H9 (cell line): ENCODE results near the gene IGF1R. TPM values are rescaled to one million over a fixed set of nuclear protein-coding genes. Genes with fewer than 3 reads are reported as not detected.

Experiments
- DNase-seq: peaks from one replicate; pipeline ENCODE4 v3.0.0-alpha.2; 2017
- H2AFZ ChIP-seq: one replicate; pipeline ENCODE4 v1.6.1; 2013; ENCODE audit warnings: mild to moderate bottlenecking, low read length, control low read depth, moderate library complexity
- H2AK5ac ChIP-seq: 2 replicates; pipeline ENCODE4 v1.6.1; 2013; ENCODE audit warnings: low read length, control low read depth, mixed read lengths; ENCODE audit not compliant: insufficient read length
- H2BK120ac ChIP-seq: one replicate; pipeline ENCODE4 v1.6.1; 2013; ENCODE audit warnings: low read depth, mild to moderate bottlenecking, low read length, control low read depth, inconsistent platforms; ENCODE audit not compliant: poor library complexity, severe bottlenecking
- H2BK12ac ChIP-seq: 2 replicates; pipeline ENCODE4 v1.6.1; 2013; ENCODE audit warnings: low read length, control low read depth, mixed read lengths, low read depth; ENCODE audit not compliant: insufficient read length
- H2BK15ac ChIP-seq: 2 replicates; pipeline ENCODE4 v1.6.1; 2013; ENCODE audit warnings: low read depth, low read length, control low read depth
- H2BK20ac ChIP-seq: one replicate; pipeline ENCODE4 v1.6.1; 2013; ENCODE audit warnings: low read depth, mild to moderate bottlenecking, low read length, control low read depth, inconsistent platforms; ENCODE audit not compliant: poor library complexity, severe bottlenecking
- H2BK5ac ChIP-seq: 2 replicates; pipeline ENCODE4 v1.6.1; 2013; ENCODE audit warnings: low read length, control low read depth, mixed read lengths; ENCODE audit not compliant: insufficient read length
- H3K14ac ChIP-seq: 2 replicates; pipeline ENCODE4 v1.6.1; 2013; ENCODE audit warnings: low read length, control low read depth; ENCODE audit not compliant: insufficient read depth
- H3K18ac ChIP-seq: 2 replicates; pipeline ENCODE4 v1.6.1; 2013; ENCODE audit warnings: low read depth, mild to moderate bottlenecking, mixed read lengths, low read length, control low read depth; ENCODE audit not compliant: insufficient read length
- H3K23ac ChIP-seq: 2 replicates; pipeline ENCODE4 v1.6.1; 2013; ENCODE audit warnings: low read length, control low read depth, mixed read lengths, low read depth; ENCODE audit not compliant: insufficient read length
- H3K23me2 ChIP-seq: 2 replicates; pipeline ENCODE4 v1.6.1; 2013; ENCODE audit warnings: low read depth, mild to moderate bottlenecking, mixed read lengths, low read length, control low read depth; ENCODE audit not compliant: insufficient read length, poor library complexity, severe bottlenecking
- H3K27ac ChIP-seq: 2 replicates; pipeline ENCODE4 v1.5.1; 2013; ENCODE audit warnings: low read length, control low read depth, mixed read lengths, low read depth; ENCODE audit not compliant: insufficient read length
- H3K27me3 ChIP-seq: 2 replicates; pipeline ENCODE4 v1.6.1; 2013; ENCODE audit warnings: low read length, control low read depth, inconsistent platforms; ENCODE audit not compliant: insufficient read depth
- H3K4ac ChIP-seq: 2 replicates; pipeline ENCODE4 v1.6.1; 2013; ENCODE audit warnings: low read depth, mild to moderate bottlenecking, control low read depth, inconsistent platforms, low read length, moderate library complexity
- H3K4me1 ChIP-seq: 2 replicates; pipeline ENCODE4 v1.6.1; 2013; ENCODE audit warnings: low read length, control low read depth, inconsistent platforms; ENCODE audit not compliant: insufficient read depth
- H3K4me2 ChIP-seq: 2 replicates; pipeline ENCODE4 v1.6.1; 2013; ENCODE audit warnings: low read length, control low read depth, mixed read lengths; ENCODE audit not compliant: insufficient read length, insufficient read depth
- H3K56ac ChIP-seq: 2 replicates; pipeline ENCODE4 v1.6.1; 2013; ENCODE audit warnings: low read depth, mild to moderate bottlenecking, mixed read lengths, low read length, control low read depth; ENCODE audit not compliant: insufficient read length
- H3K79me1 ChIP-seq: 2 replicates; pipeline ENCODE4 v1.6.1; 2013; ENCODE audit warnings: low read depth, mild to moderate bottlenecking, moderate library complexity, low read length, control low read depth, inconsistent platforms; ENCODE audit not compliant: insufficient read depth, poor library complexity, severe bottlenecking
- H3K79me2 ChIP-seq: 2 replicates; pipeline ENCODE4 v1.6.1; 2013; ENCODE audit warnings: low read length, control low read depth, inconsistent platforms; ENCODE audit not compliant: insufficient read depth
- H3K9ac ChIP-seq: 2 replicates; pipeline ENCODE4 v1.6.1; 2013; ENCODE audit warnings: low read length, control low read depth, mixed read lengths; ENCODE audit not compliant: insufficient read length; ENCODE audit errors: extremely low read depth
- H3K9me3 ChIP-seq: one replicate; pipeline ENCODE4 v1.6.1; 2013; ENCODE audit warnings: low read depth, low read length, inconsistent platforms; ENCODE audit not compliant: control insufficient read depth
- H3T11ph ChIP-seq: one replicate; pipeline ENCODE4 v1.6.1; 2013; ENCODE audit warnings: mild to moderate bottlenecking, low read length, control low read depth, inconsistent platforms
- H4K20me1 ChIP-seq: one replicate; pipeline ENCODE4 v1.6.1; 2013; ENCODE audit not compliant: control insufficient read depth, insufficient read length, insufficient read depth
- H4K5ac ChIP-seq: 2 replicates; pipeline ENCODE4 v1.6.1; 2013; ENCODE audit warnings: low read depth, mild to moderate bottlenecking, mixed read lengths, low read length, control low read depth; ENCODE audit not compliant: insufficient read length
- H4K8ac ChIP-seq: replicated peaks from 2 replicates; pipeline ENCODE4 v1.6.1; 2013; ENCODE audit warnings: low read length, control low read depth, mixed read lengths, low read depth; ENCODE audit not compliant: insufficient read length
- H4K91ac ChIP-seq: 2 replicates; pipeline ENCODE4 v1.6.1; 2013; ENCODE audit warnings: low read depth, mild to moderate bottlenecking, moderate library complexity, mixed read lengths, low read length, control low read depth; ENCODE audit not compliant: insufficient read length
- H3K27ac Mint-ChIP-seq, 3 experiments: 2 replicates in 2 of 3; 3 replicates in 1 of 3; pipeline ENCODE4 v1.8.0; 2020 to 2021; ENCODE audit warnings: mixed read lengths in 3 of 3, mild to moderate bottlenecking in 1 of 3, moderate library complexity in 1 of 3
- H3K27me3 Mint-ChIP-seq: 2 replicates; pipeline ENCODE4 v1.8.0; 2021; ENCODE audit warnings: low read depth, mild to moderate bottlenecking, moderate library complexity, mixed read lengths
- H3K36me3 Mint-ChIP-seq, 3 experiments: 2 replicates in 2 of 3; 3 replicates in 1 of 3; pipeline ENCODE4 v1.8.0; 2020 to 2021; ENCODE audit warnings: low read depth in 3 of 3, mixed read lengths in 3 of 3; ENCODE audit not compliant: insufficient read depth in 1 of 3
- H3K4me1 Mint-ChIP-seq, 2 experiments: 2 replicates each; pipeline ENCODE4 v1.8.0; 2020; ENCODE audit warnings: mixed read lengths in 2 of 2
- H3K4me3 Mint-ChIP-seq, 2 experiments: 2 replicates in 1 of 2; 3 replicates in 1 of 2; pipeline ENCODE4 v1.8.0; 2020 to 2021; ENCODE audit warnings: mild to moderate bottlenecking in 2 of 2, mixed read lengths in 2 of 2, moderate library complexity in 1 of 2
- H3K9me3 Mint-ChIP-seq, 2 experiments: 2 replicates in 1 of 2; 3 replicates in 1 of 2; pipeline ENCODE4 v1.8.0; 2020; ENCODE audit warnings: mild to moderate bottlenecking in 2 of 2, mixed read lengths in 2 of 2, moderate library complexity in 1 of 2
- CTCF ChIP-seq: fragments of 200-600 bp; sonication (generic); conservative IDR thresholded peaks from 3 replicates; pipeline ENCODE4 v1.8.0; 2021; ENCODE audit warnings: antibody characterized with exemption, mild to moderate bottlenecking
- WGBS: extraction: QIAGEN DNeasy Blood & Tissue Kit; methylation state at CpG from one replicate; pipeline ENCODE4 v1.1.7; 2013; ENCODE audit warnings: missing lambda C conversion rate, low lambda C conversion rate, mixed read lengths; ENCODE audit not compliant: insufficient read length; ENCODE audit errors: extremely low coverage; 5-methylcytosine and 5-hydroxymethylcytosine counted together
- total RNA-seq: library from RNA; stranded (reverse); gene quantifications from 2 replicates; pipeline ENCODE4 v1.2.1, GENCODE V29; 2021

IGF1R gene
- total RNA-seq, 1 experiment from 2014 or later: 70.0 TPM

DNA sequence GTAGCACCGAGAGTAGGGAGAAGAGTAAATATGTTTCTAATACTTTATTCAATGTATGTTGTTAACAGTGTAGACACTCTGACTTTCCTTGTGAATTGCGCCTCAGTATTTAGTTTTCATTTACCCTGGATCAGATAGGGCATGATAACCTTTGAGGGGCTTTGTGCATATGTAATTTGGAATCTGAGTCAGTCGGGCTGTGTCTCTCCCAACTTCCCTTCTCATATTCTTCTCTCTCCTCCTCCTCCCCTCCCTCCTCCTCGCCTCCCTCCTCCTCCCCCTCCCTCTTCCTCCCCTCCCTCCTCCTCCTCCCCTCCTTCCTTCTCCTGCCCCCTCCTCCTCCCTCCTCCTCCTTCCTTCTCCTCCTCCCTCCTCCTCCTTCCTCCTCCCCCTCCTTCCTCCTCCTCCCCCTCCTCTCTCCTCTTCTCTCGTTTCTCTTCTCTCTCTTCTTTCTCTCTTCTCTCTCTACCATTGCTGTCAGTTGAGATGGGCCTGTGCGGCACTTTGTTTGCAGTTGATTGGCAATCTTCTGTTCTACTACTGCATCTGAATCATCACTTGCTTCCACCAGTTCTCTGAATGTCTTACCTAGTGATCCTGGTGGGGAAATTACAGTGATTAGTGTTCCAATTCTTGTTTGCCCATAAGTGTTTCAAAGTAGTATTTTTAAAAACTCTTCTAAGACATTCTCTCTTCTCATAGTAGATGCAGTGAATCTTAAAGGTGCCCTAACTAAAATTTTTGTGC lies 197.0 kb downstream of the IGF1R start:
- H2BK120ac ChIP-seq: no peak overlapping the region
- no peak for TF ChIP-seq CTCF
- H2BK15ac ChIP-seq: no peak overlapping the region

More for the DNA sequence above, 197.0 kb downstream of the IGF1R start:
- H3K27me3 ChIP-seq: no peaks in the 10 kb centered on the region
- H2BK12ac ChIP-seq: no peak overlapping the region
- H3K56ac ChIP-seq: no peak overlapping the region
- no peak overlapping the region for H3K9ac ChIP-seq
- no peak overlapping the region for H3K4ac ChIP-seq
- Mint-ChIP-seq H3K36me3 (no peaks in the 10 kb centered on the region; a peak in 1 of 7 replicates), H3K4me3 (no peak overlapping the region; a peak in 1 of 5 replicates), H3K27ac (0 out of 7 replicates have a peak overlapping the region, but pooled peaks of 1 of the 3 experiments have one; percentile 65), H3K9me3 (no peaks in the 10 kb centered on the region), H3K4me1 (peaks cover 55 to 59% of the 10 kb centered on the region in 2 experiments), H3K27me3 (no peaks in the 10 kb centered on the region)
- peaks cover 7% of the 10 kb centered on the region; the same call in 1 of the 2 replicates for H3K79me2 ChIP-seq
- peaks cover 5% of the 10 kb centered on the region for H3K79me1 ChIP-seq
- DNase-seq: no peak
- H3K14ac ChIP-seq: no peak overlapping the region
- H3K4me2 ChIP-seq: no peak overlapping the region
- no peaks in the 10 kb centered on the region for H3K9me3 ChIP-seq
- H4K5ac ChIP-seq: no peak overlapping the region
- H2AK5ac ChIP-seq: no peak overlapping the region
- H2BK20ac ChIP-seq: no peak overlapping the region
- WGBS: no CpG with 5 or more reads among the region's 6 CpGs
- no peak overlapping the region for H3T11ph ChIP-seq
- no peak overlapping the region for H3K23ac ChIP-seq
- H2AFZ ChIP-seq: no peak overlapping the region
- H4K20me1 ChIP-seq: no peaks in the 10 kb centered on the region
- H4K91ac ChIP-seq: no peak overlapping the region
- no peak overlapping the region for H3K18ac ChIP-seq
- H2BK5ac ChIP-seq: no peak overlapping the region
- H3K23me2 ChIP-seq: no peaks in the 10 kb centered on the region
- H3K4me1 ChIP-seq: peaks cover 3% of the 10 kb centered on the region; the same call in 1 of the 2 replicates
- no peak overlapping the region for H3K27ac ChIP-seq
- H4K8ac ChIP-seq: no peak overlapping the region
